C4-2B (cell line): ENCODE data around the gene ATP2B2.

ENCODE experiments used
- H3K27ac ChIP-seq: fragments of 450-650 bp; 2 replicates; pipeline ENCODE4 v1.5.1; 2017
- CTCF ChIP-seq: fragments of 450-650 bp; conservative IDR thresholded peaks from 2 replicates; pipeline ENCODE4 v1.5.1; 2017; ENCODE audit warnings: mild to moderate bottlenecking
- ZFX ChIP-seq: fragments of 450-650 bp; IDR thresholded peaks from 2 replicates; pipeline ENCODE4 v1.6.1; 2017

Gene ATP2B2

DNA sequence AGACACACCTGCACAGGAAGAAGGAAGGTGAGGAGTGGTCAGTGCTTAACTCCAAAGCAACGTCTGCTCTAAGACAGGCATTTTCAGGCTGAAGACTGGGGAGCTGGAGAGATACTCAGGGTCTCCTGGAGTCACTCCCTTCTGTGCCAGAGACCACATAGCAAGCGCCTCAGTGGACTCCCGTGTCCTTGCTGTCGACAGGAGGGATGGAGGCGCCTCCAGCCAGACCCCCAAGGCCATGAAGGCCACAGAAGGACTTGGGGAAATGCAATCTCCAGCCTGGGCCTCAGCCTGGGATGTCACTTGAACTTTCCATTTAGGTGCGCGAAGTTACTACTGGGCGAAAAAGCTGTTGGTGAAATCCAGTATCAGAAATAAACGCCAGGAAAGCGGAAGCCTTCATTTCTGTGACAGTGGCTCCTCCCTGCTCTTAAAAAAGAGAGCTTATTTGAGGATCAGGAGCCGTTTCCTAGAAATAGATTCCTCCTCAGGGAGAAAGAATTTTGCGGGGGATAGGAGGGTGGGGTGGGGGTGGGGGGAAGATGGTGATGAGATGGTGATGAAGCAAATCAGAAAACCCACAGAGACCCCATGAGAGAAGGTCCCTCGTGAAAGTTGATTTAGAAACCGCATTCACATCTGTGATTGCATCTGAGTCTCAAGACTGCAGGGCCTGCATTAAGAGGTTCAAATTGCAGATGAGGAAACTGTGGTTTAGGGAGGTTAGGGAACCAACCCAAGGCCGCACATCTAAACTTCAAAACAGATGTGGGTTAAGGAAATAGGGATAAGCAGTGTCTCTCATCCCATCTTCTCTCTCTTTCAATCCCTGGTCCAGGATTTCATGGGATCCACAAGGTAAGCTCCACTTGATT lies 78.8 kb downstream of the ATP2B2 start:
- TF ChIP-seq CTCF: no peak
- TF ChIP-seq ZFX: no peak
- no peak overlapping the region for H3K27ac ChIP-seq

- H3K27ac ChIP-seq: no peak overlapping the region
- no peak for TF ChIP-seq CTCF
- TF ChIP-seq ZFX: no peak
Measured at GRCh38 chr3:10423171-10423882, 82.1 kb downstream of the ATP2B2 start.

DNA sequence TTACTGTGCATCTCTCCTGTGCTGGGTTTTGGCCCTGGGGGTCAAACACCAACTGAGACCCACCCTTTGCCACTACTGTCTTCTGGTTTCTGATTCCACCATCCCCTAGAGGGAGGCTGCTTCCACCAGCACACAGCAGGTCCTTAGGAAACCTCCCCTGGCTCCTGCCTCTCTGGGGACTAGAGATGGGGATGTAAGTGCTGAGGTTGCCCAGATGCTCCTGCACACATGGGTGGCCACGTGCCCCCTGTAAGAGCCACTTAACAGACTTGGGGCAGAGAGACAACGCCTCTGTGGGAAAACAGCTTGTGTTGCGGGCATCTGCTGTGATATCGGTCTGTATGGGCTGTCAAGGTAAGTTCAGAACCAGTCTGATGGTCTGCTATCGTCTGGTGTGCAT lies 83.4 kb downstream of the ATP2B2 start:
- H3K27ac ChIP-seq: no peak overlapping the region

GRCh38 chr3:10420745-10421475 lies 84.5 kb downstream of the ATP2B2 start:
- TF ChIP-seq CTCF: no peak
- TF ChIP-seq ZFX: no peak
- no peak overlapping the region for H3K27ac ChIP-seq

More for the DNA sequence above, 83.4 kb downstream of the ATP2B2 start:
- TF ChIP-seq ZFX (no peak), CTCF (no peak)

DNA sequence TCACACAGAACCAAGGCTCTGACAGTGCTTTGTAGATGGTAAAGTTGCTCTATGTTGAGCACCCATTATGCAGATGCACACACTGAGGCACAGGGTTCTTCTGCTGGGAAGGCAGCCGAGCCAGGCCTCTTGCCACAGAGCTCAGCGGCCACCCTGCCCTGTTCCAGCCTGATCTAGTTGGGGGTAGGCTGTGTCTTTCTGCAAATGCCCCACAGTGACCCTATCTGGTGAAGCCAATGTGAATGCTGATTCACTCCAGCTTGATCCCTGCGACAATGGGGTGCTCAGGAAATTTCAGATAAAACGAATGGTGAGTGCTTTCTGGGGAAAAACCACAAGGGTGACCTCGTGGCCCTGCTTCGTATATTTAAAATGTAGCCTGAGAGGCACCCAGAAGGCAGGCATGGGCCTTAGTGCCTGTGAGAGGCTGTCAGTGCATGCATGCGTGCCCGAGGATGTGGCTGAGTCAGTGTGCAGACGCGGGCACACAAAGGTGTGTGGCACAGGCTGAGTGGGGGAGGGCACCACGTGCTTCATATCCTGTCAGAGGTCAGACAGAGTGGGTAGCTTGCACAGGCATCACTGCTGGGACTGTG lies 85.7 kb downstream of the ATP2B2 start:
- H3K27ac ChIP-seq: no peak overlapping the region
- no peak for TF ChIP-seq CTCF
- TF ChIP-seq ZFX: no peak

DNA sequence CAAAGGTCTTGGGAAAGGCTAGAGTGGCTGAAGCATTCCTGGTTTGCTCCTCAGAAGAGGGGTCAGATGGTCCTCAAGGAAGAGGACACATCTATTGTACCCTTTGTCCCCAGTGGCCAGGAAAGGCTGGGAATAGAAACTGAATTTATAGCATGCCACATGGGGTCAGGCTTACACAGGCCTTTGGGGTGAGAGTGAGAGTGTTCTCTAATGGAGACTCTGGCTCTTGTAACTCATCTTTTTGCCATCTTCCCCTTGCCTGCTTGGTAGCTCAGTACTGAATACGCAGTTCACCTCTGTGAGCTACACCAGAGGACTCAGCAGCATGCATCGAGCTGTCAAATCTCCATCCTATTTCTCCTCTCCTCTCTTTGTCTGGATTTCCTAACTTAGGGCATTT lies 87.5 kb downstream of the ATP2B2 start:
- no peak for TF ChIP-seq ZFX
- TF ChIP-seq CTCF: no peak; the same call in 1 of the 2 replicates
- no peak overlapping the region for H3K27ac ChIP-seq
